ENCODE results near the gene KCNQ1.

Gene KCNQ1

DNA sequence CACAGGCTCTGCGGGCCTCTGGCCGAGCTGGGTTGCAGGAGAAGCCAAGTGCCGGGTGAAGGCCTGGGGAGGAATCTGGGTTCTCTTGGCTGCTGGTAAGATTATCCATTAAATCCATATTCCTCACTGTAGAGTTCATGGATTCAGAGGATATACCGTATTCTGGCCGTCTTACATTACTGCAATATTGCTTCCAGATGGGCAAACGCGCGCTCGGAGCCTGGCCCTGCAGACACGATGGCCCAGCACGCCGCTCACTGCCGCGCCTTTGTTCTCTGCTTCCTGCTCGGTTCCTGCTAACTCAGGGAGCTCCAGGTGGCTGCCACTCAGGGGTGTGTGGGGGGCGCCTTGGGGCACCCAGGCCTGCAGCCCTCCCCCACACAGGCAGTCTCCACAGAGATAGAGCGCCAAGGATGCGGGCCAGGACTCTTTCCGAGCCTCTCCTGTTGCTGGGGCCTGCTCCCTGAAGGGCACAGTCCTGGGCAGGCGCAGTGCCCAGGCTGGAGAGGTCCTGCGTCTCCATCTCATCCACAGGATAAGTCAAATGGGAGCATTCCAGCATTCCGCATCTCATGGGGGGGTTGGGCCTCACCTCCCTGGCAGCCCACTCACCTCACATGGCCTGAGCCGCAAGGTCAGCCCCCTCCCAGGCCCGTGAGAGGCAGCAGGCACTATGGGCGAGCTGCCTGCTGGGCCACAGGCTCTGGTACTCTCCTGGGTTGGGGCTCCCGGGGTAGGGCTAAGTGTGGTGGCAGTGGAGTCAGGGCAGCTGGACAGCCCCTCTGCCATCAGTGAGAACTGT lies 269.1 kb downstream of the KCNQ1 start:
- no peak overlapping the region for H3K4me3 ChIP-seq (ENCODE audit: control insufficient read depth, low read depth, low read length)
- no peak for DNase-seq (ENCODE audit: low read depth)
- TF ChIP-seq, protein P1, sequence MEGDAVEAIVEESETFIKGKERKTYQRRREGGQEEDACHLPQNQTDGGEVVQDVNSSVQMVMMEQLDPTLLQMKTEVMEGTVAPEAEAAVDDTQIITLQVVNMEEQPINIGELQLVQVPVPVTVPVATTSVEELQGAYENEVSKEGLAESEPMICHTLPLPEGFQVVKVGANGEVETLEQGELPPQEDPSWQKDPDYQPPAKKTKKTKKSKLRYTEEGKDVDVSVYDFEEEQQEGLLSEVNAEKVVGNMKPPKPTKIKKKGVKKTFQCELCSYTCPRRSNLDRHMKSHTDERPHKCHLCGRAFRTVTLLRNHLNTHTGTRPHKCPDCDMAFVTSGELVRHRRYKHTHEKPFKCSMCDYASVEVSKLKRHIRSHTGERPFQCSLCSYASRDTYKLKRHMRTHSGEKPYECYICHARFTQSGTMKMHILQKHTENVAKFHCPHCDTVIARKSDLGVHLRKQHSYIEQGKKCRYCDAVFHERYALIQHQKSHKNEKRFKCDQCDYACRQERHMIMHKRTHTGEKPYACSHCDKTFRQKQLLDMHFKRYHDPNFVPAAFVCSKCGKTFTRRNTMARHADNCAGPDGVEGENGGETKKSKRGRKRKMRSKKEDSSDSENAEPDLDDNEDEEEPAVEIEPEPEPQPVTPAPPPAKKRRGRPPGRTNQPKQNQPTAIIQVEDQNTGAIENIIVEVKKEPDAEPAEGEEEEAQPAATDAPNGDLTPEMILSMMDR (IDR thresholded peaks at IDR 0.05; ENCODE audit: control insufficient read depth, insufficient read depth, low read depth, low read length, missing control alignments): no peak

DNA sequence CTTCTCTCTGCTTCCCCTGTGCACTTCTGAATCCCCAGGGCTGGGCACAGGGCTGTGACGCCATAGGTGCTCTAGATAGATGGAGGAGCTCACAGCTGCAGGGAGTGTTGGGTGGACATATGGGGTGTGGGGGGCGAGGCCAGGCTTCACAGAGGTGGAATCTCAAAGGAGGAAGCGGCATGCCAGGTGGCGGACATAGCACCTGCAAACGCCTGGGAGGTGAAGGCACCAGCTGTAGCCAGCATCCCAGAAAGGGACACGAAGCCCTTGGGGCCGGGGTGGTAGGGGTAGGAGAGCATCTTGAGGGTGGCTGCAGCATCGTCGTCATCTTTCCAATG lies 269.6 kb downstream of the KCNQ1 start:
- no peak for DNase-seq (ENCODE audit: low read depth)
- TF ChIP-seq, protein P1 (IDR thresholded peaks at IDR 0.05; ENCODE audit: control insufficient read depth, insufficient read depth, low read depth, low read length, missing control alignments): no peak
- no peak overlapping the region for H3K4me3 ChIP-seq (ENCODE audit: control insufficient read depth, low read depth, low read length)

DNA sequence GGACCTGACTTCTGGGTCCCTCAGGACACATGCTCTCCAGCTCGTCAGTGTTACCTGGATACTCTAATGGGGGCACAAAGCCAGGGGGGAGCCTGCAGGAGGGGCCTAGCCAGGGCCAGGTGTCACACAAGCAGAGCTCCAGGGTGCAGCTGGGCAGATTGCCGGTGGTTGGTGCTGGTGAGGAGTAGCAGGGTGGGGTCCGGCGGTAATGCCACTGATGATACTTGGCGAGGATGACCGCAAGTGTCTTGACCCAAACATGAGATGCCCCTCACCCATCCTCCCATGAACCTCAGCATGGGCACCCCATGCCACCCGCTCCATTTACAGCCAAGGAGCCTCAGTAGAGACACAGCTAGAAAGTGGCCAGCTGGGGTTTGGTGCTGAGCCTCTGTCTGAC lies 270.1 kb downstream of the KCNQ1 start:
- DNase-seq (ENCODE audit: low read depth): no peak
- TF ChIP-seq, protein P1 (IDR thresholded peaks at IDR 0.05; ENCODE audit: control insufficient read depth, insufficient read depth, low read depth, low read length, missing control alignments): no peak

GRCh38 chr11:2715716-2716350 lies 271.0 kb downstream of the KCNQ1 start:
- TF ChIP-seq, protein P1 (IDR thresholded peaks at IDR 0.05; ENCODE audit: control insufficient read depth, insufficient read depth, low read depth, low read length, missing control alignments): no peak
- no peak for DNase-seq (ENCODE audit: low read depth)

More for the DNA sequence above, 270.1 kb downstream of the KCNQ1 start:
- H3K4me3 ChIP-seq (ENCODE audit: control insufficient read depth, low read depth, low read length): no peak overlapping the region

GRCh38 chr11:2716376-2717095 lies 271.7 kb downstream of the KCNQ1 start:
- no peak for DNase-seq (ENCODE audit: low read depth)
- TF ChIP-seq, protein P1 (IDR thresholded peaks at IDR 0.05; ENCODE audit: control insufficient read depth, insufficient read depth, low read depth, low read length, missing control alignments): no peak
- H3K4me3 ChIP-seq (ENCODE audit: control insufficient read depth, low read depth, low read length): no peak overlapping the region

More at GRCh38 chr11:2715716-2716350, 271.0 kb downstream of the KCNQ1 start:
- no peak overlapping the region for H3K4me3 ChIP-seq (ENCODE audit: control insufficient read depth, low read depth, low read length)

GRCh38 chr11:2717561-2718325 lies 272.9 kb downstream of the KCNQ1 start:
- no peak for DNase-seq (ENCODE audit: low read depth)
- TF ChIP-seq, protein P1 (IDR thresholded peaks at IDR 0.05; ENCODE audit: control insufficient read depth, insufficient read depth, low read depth, low read length, missing control alignments): no peak
- no peak overlapping the region for H3K4me3 ChIP-seq (ENCODE audit: control insufficient read depth, low read depth, low read length)
